Right lobe of liver (tissue), 6 donors: ENCODE data around the gene UBAP1. TPM values are rescaled to one million over a fixed set of nuclear protein-coding genes. Genes with fewer than 3 reads are reported as not detected.
"Not testable (repeated sequence)": the region's sequence is repeated elsewhere in the genome, so short reads cannot be mapped to it uniquely, and the experiment has no call there.

ENCODE experiments used
- ATAC-seq, 4 donors: fragments of 200-7000 bp; cut with Tn5 transposase; one replicate each; pipeline ENCODE4 v1.9.1; 2020; ENCODE audit warnings: mild to moderate bottlenecking in 4 of 4, moderate library complexity in 4 of 4
- DNase-seq, 3 donors: peaks; one replicate each; pipeline ENCODE4 v3.0.0-alpha.2; 2020
- H3K27ac ChIP-seq, 3 donors: fragments of 200-600 bp; one replicate each; pipeline ENCODE4 v1.8.0; 2022
- H3K27me3 ChIP-seq, 2 donors: fragments of 200-600 bp; one replicate each; pipeline ENCODE4 v1.8.0; 2022
- H3K36me3 ChIP-seq, 4 donors: fragments of 200-600 bp; sonication (generic) in 1 of 4; one replicate each; pipeline versions ENCODE4 v1.5.1 to v1.8.0; 2017 to 2022; ENCODE audit warnings: control low read depth in 1 of 4
- H3K4me1 ChIP-seq, 4 donors: fragments of 200-600 bp; sonication (generic) in 1 of 4; one replicate each; pipeline versions ENCODE4 v1.5.1 to v1.8.0; 2017 to 2022; ENCODE audit warnings: control low read depth in 1 of 4
- H3K4me3 ChIP-seq, 3 donors: fragments of 200-600 bp; one replicate each; pipeline ENCODE4 v1.8.0; 2022
- H3K9me3 ChIP-seq, 4 donors: fragments of 200-600 bp; sonication (generic) in 1 of 4; one replicate each; pipeline versions ENCODE4 v1.5.1 to v1.8.0; 2017 to 2022; ENCODE audit warnings: control low read depth in 1 of 4
- CTCF ChIP-seq, 4 donors: fragments of 200-600 bp in 3 of 4; fragments of 450-650 bp in 1 of 4; IDR thresholded peaks; one replicate each; pipeline versions ENCODE4 v1.5.1 to v1.8.0; 2016 to 2022; ENCODE audit warnings: antibody characterized with exemption in 4 of 4, mild to moderate bottlenecking in 2 of 4
- POLR2A ChIP-seq: fragments of 450-650 bp; IDR thresholded peaks from one replicate; pipeline ENCODE4 v1.6.1; 2017; ENCODE audit warnings: antibody characterized with exemption, mild to moderate bottlenecking
- WGBS: methylation state at CpG from one replicate; pipeline ENCODE4 v1.1.6; 2018; ENCODE audit warnings: low coverage, low lambda C conversion rate; ENCODE audit not compliant: insufficient coverage; ENCODE audit errors: missing lambda C conversion rate; 5-methylcytosine and 5-hydroxymethylcytosine counted together
- intact Hi-C, 2 donors: fragments of 100-400 bp; cut with DNase I; formaldehyde crosslinking; loops; one replicate each; pipeline versions ENCODE4 v1.11.2 to v1.14.1; 2022
- long read RNA-seq: library from polyadenylated mRNA; unstranded; transcript quantifications from one replicate; pipeline ENCODE4 v2.0.0, GENCODE V29; 2019
- total RNA-seq, 6 experiments: library from RNA; depleted of rRNA in 2 of 6; stranded (reverse); fragments of >200 nt in 2 of 6; fragmentation: NEBNext Ultra II Directional in 3 of 6; extraction: Animal tissue kit (Norgen Biotek cat#: 25700) in 3 of 6; gene quantifications; one replicate each; pipeline versions ENCODE4 v1.1.0 to v1.2.4, GENCODE V29; 2016 to 2023
- donor health status: DM: no; HTN: yes; CAD: no.
- donor health status: DM: no; HTN: no; CAD: no.
- donor health status: DM: no; HTN: no; CAD: no.
- donor health status: DM: no; HTN: yes; CAD: no.
- donor health status: DM: no; HTN: yes; CAD: no.

The UBAP1 gene
- total RNA-seq = 10 to 100 TPM; 24.3 to 38.1 (median 29.7) TPM
- long read RNA-seq, partial matches to known transcripts = 5 of 10 reads
- long read RNA-seq, other reads (novel, unspliced or antisense) = 1 of 10 reads

- intact Hi-C loops = no loop called here
- Histone ChIP-seq H3K36me3 (no peaks in the 10 kb centered on the region), H3K4me1 (peaks cover 0 to 14% (median 5%) of the 10 kb centered on the region in 4 donors), H3K4me3 (peak within 1 kb of the TSS; percentile 58 to 78 (median 67)), H3K9me3 (no peaks in the 10 kb centered on the region), H3K27me3 (no peaks in the 10 kb centered on the region), H3K27ac (peak within 1 kb of the TSS; percentile 92 to 99 (median 94))
- TF ChIP-seq CTCF (IDR thresholded peaks at IDR 0.05) (no peak), POLR2A (peak; percentile 91)
- WGBS = under 1% methylated on average over 34 of the region's 48 CpGs
- DNase-seq (peak; percentile 97 to 98 (median 98)), ATAC-seq (peak; percentile 96 to 99 (median 97))
These were observed at the start of gene UBAP1 for GRCh38 chr9:34178436-34179212. TSS of gene UBAP1 (plus strand) at chr9:34179043. CDS start at chr9:34220915, 41,872 bp downstream.

GRCh38 chr9:34131571-34131970, 47.3 kb upstream of the UBAP1 start:
- Histone ChIP-seq H3K4me3 (no peak overlapping the region), H3K4me1 (no peaks in the 10 kb centered on the region), H3K27me3 (no peaks in the 10 kb centered on the region), H3K27ac (no peak overlapping the region), H3K36me3 (no peaks in the 10 kb centered on the region), H3K9me3 (no peaks in the 10 kb centered on the region)
- TF ChIP-seq CTCF (IDR thresholded peaks at IDR 0.05) (no peak), POLR2A (no peak)
- no peak for ATAC-seq
- 82% methylated on average over 7 of the region's 7 CpGs for WGBS
- intact Hi-C loops = no loop called here
- DNase-seq = no peak

- intact Hi-C loops = no loop called here
- no peaks in the 10 kb centered on the region for H3K4me1 ChIP-seq
- 92% methylated on average over 2 of the region's 16 CpGs for WGBS
- H3K9me3 ChIP-seq = no peaks in the 10 kb centered on the region
- no peaks in the 10 kb centered on the region for H3K27me3 ChIP-seq
- ATAC-seq (no peak), DNase-seq (no peak)
- TF ChIP-seq POLR2A = no peak
- TF ChIP-seq CTCF (IDR thresholded peaks at IDR 0.05) = no peak
- no peak overlapping the region for H3K4me3 ChIP-seq
- no peak overlapping the region for H3K27ac ChIP-seq
- H3K36me3 ChIP-seq = no peaks in the 10 kb centered on the region
These were observed 45.4 kb upstream of the UBAP1 start for GRCh38 chr9:34133436-34133949.

GRCh38 chr9:34134521-34134920, 44.3 kb upstream of the UBAP1 start:
- no peak for ATAC-seq
- Histone ChIP-seq H3K9me3 (no peaks in the 10 kb centered on the region), H3K4me3 (no peak overlapping the region), H3K4me1 (no peaks in the 10 kb centered on the region), H3K27me3 (no peaks in the 10 kb centered on the region), H3K36me3 (no peaks in the 10 kb centered on the region), H3K27ac (no peak overlapping the region)
- WGBS = 91% methylated on average over 4 of the region's 30 CpGs
- no peak for TF ChIP-seq CTCF (IDR thresholded peaks at IDR 0.05)
- no peak for TF ChIP-seq POLR2A
- DNase-seq = no peak
- intact Hi-C loops = no loop called here

- H3K27ac ChIP-seq, H3K9me3 ChIP-seq, H3K36me3 ChIP-seq, DNase-seq, ATAC-seq, H3K27me3 ChIP-seq, intact Hi-C loops, H3K4me3 ChIP-seq: not testable (repeated sequence)
- WGBS = 30% methylated on average over 1 of the region's 1 CpG
- peaks cover 0 to 13% (median 3%) of the 10 kb centered on the region in 4 donors for H3K4me1 ChIP-seq
These were observed 40.2 kb upstream of the UBAP1 start for GRCh38 chr9:34138644-34139043.
